T-helper 1 cell treated with Interleukin-12 subunit alpha and Interleukin-12 subunit beta and Interleukin-4 antibody, amounts not matched to agents 30 μg/mL and 1 μg/mL, for 36 hours (primary cell): ENCODE data around the gene CDX2.
"Not testable (repeated sequence)": the region's sequence is repeated elsewhere in the genome, so short reads cannot be mapped to it uniquely, and the experiment has no call there.

Experiments
- H3K27ac Mint-ChIP-seq: one replicate; pipeline ENCODE4 v1.8.0; 2021; ENCODE audit warnings: mild to moderate bottlenecking, mixed read lengths
- H3K27me3 Mint-ChIP-seq: one replicate; pipeline ENCODE4 v1.8.0; 2021; ENCODE audit warnings: low read depth, mixed read lengths
- H3K36me3 Mint-ChIP-seq: one replicate; pipeline ENCODE4 v1.8.0; 2021; ENCODE audit warnings: low read depth, mixed read lengths
- H3K4me1 Mint-ChIP-seq: one replicate; pipeline ENCODE4 v1.8.0; 2021; ENCODE audit warnings: low read depth, mixed read lengths
- H3K4me3 Mint-ChIP-seq: one replicate; pipeline ENCODE4 v1.8.0; 2021; ENCODE audit warnings: mild to moderate bottlenecking, moderate library complexity, mixed read lengths
- H3K9me3 Mint-ChIP-seq: one replicate; pipeline ENCODE4 v1.8.0; 2021; ENCODE audit warnings: mixed read lengths

Gene CDX2

GRCh38 chr13:27972478-27972820, 3.3 kb upstream of the CDX2 start:
- Mint-ChIP-seq H3K9me3 (no peaks in the 10 kb centered on the region), H3K27me3 (peaks cover 88% of the 10 kb centered on the region), H3K27ac (no peak overlapping the region), H3K4me1 (peaks cover 5% of the 10 kb centered on the region), H3K4me3 (no peak overlapping the region), H3K36me3 (no peaks in the 10 kb centered on the region)

- no peak overlapping the region for H3K27ac Mint-ChIP-seq
- peaks cover 5% of the 10 kb centered on the region for H3K4me1 Mint-ChIP-seq
- no peak overlapping the region for H3K4me3 Mint-ChIP-seq
Measured at GRCh38 chr13:27971776-27972477, 2.8 kb upstream of the CDX2 start.

GRCh38 chr13:27971236-27971645, 2.1 kb upstream of the CDX2 start:
- H3K27me3 Mint-ChIP-seq: peaks cover 86% of the 10 kb centered on the region
- H3K9me3 Mint-ChIP-seq: no peaks in the 10 kb centered on the region
- H3K27ac Mint-ChIP-seq: no peak overlapping the region
- H3K4me3 Mint-ChIP-seq: no peak overlapping the region
- peaks cover 5% of the 10 kb centered on the region for H3K4me1 Mint-ChIP-seq
- no peaks in the 10 kb centered on the region for H3K36me3 Mint-ChIP-seq

More at GRCh38 chr13:27971776-27972477, 2.8 kb upstream of the CDX2 start:
- no peaks in the 10 kb centered on the region for H3K9me3 Mint-ChIP-seq
- no peaks in the 10 kb centered on the region for H3K36me3 Mint-ChIP-seq
- H3K27me3 Mint-ChIP-seq: peaks cover 88% of the 10 kb centered on the region

GRCh38 chr13:27970382-27971235, 1.5 kb upstream of the CDX2 start:
- Mint-ChIP-seq H3K9me3 (no peaks in the 10 kb centered on the region), H3K4me1 (peaks cover 5% of the 10 kb centered on the region)

GRCh38 chr13:27969866-27970229, 733 bp upstream of the CDX2 start:
- Mint-ChIP-seq H3K27me3 (peaks cover 86% of the 10 kb centered on the region), H3K9me3 (no peaks in the 10 kb centered on the region), H3K4me3 (no peak overlapping the region), H3K36me3 (no peaks in the 10 kb centered on the region), H3K4me1 (peaks cover 5% of the 10 kb centered on the region), H3K27ac (peak overlapping the region; percentile 2)

More at GRCh38 chr13:27970382-27971235, 1.5 kb upstream of the CDX2 start:
- no peak overlapping the region for H3K4me3 Mint-ChIP-seq
- H3K36me3 Mint-ChIP-seq: no peaks in the 10 kb centered on the region
- H3K27me3 Mint-ChIP-seq: peaks cover 86% of the 10 kb centered on the region
- H3K27ac Mint-ChIP-seq: no peak overlapping the region

GRCh38 chr13:27968316-27969081, 616 bp downstream of the CDX2 start:
- Mint-ChIP-seq H3K9me3 (no peaks in the 10 kb centered on the region), H3K36me3 (no peaks in the 10 kb centered on the region), H3K27me3 (peaks cover 86% of the 10 kb centered on the region), H3K4me3 (no peak overlapping the region), H3K4me1 (peaks cover 5% of the 10 kb centered on the region), H3K27ac (no peak overlapping the region)

- H3K36me3 Mint-ChIP-seq: no peaks in the 10 kb centered on the region
- H3K27ac Mint-ChIP-seq: peak overlapping the region; percentile 36
- peaks cover 84% of the 10 kb centered on the region for H3K27me3 Mint-ChIP-seq
- H3K4me1 Mint-ChIP-seq: peaks cover 5% of the 10 kb centered on the region
- H3K9me3 Mint-ChIP-seq: no peaks in the 10 kb centered on the region
- H3K4me3 Mint-ChIP-seq: no peak overlapping the region
Measured at GRCh38 chr13:27967736-27968315, 1.3 kb downstream of the CDX2 start.

- no peak overlapping the region for H3K4me3 Mint-ChIP-seq
- no peaks in the 10 kb centered on the region for H3K9me3 Mint-ChIP-seq
- H3K4me1 Mint-ChIP-seq: peaks cover 5% of the 10 kb centered on the region
- no peaks in the 10 kb centered on the region for H3K36me3 Mint-ChIP-seq
- H3K27me3 Mint-ChIP-seq: peaks cover 85% of the 10 kb centered on the region
- peak overlapping the region; percentile 36 for H3K27ac Mint-ChIP-seq
Measured at GRCh38 chr13:27967203-27967735, 1.8 kb downstream of the CDX2 start.

GRCh38 chr13:27966641-27967202, 2.4 kb downstream of the CDX2 start:
- H3K4me3 Mint-ChIP-seq: no peak overlapping the region
- no peaks in the 10 kb centered on the region for H3K36me3 Mint-ChIP-seq
- H3K27me3 Mint-ChIP-seq: peaks cover 88% of the 10 kb centered on the region
- no peak overlapping the region for H3K27ac Mint-ChIP-seq
- peaks cover 5% of the 10 kb centered on the region for H3K4me1 Mint-ChIP-seq
- H3K9me3 Mint-ChIP-seq: no peaks in the 10 kb centered on the region

- Mint-ChIP-seq H3K4me1 (peaks cover 5% of the 10 kb centered on the region), H3K27ac (no peak overlapping the region), H3K9me3 (no peaks in the 10 kb centered on the region), H3K27me3 (peaks cover 87% of the 10 kb centered on the region), H3K36me3 (no peaks in the 10 kb centered on the region), H3K4me3 (no peak overlapping the region)
Measured at GRCh38 chr13:27965740-27966640, 3.1 kb downstream of the CDX2 start.

GRCh38 chr13:27965343-27965739, 3.8 kb downstream of the CDX2 start:
- Mint-ChIP-seq H3K27me3 (peaks cover 85% of the 10 kb centered on the region), H3K27ac (no peak overlapping the region), H3K4me1 (peaks cover 5% of the 10 kb centered on the region), H3K36me3 (no peaks in the 10 kb centered on the region), H3K9me3 (no peaks in the 10 kb centered on the region), H3K4me3 (no peak overlapping the region)

GRCh38 chr13:27964741-27965323, 4.3 kb downstream of the CDX2 start:
- peaks cover 8% of the 10 kb centered on the region for H3K4me1 Mint-ChIP-seq
- H3K36me3 Mint-ChIP-seq: no peaks in the 10 kb centered on the region
- H3K27me3 Mint-ChIP-seq: peaks cover 86% of the 10 kb centered on the region
- H3K9me3 Mint-ChIP-seq: no peaks in the 10 kb centered on the region
- H3K4me3 Mint-ChIP-seq: no peak overlapping the region
- H3K27ac Mint-ChIP-seq: no peak overlapping the region

- H3K36me3 Mint-ChIP-seq, H3K9me3 Mint-ChIP-seq, H3K4me1 Mint-ChIP-seq, H3K4me3 Mint-ChIP-seq, H3K27ac Mint-ChIP-seq: not testable (repeated sequence)
- H3K27me3 Mint-ChIP-seq: peaks cover 86% of the 10 kb centered on the region
Measured at GRCh38 chr13:27964206-27964605, 4.9 kb downstream of the CDX2 start.
